HG02852 (cell line): ENCODE measurements around the gene AZGP1.
"Not testable (repeated sequence)": the region's sequence is repeated elsewhere in the genome, so short reads cannot be mapped to it uniquely, and the experiment has no call there.

ENCODE experiments used
- ATAC-seq: cut with Tn5 transposase; IDR thresholded peaks from one replicate; pipeline ENCODE4 v1.9.1; 2021; ENCODE audit warnings: mild to moderate bottlenecking, moderate library complexity; ENCODE audit not compliant: unreplicated experiment

Gene AZGP1

GRCh38 chr7:99997545-99998137 is 21.8 kb upstream of the AZGP1 start:
- ATAC-seq: peak; percentile 45

GRCh38 chr7:99996755-99997544 is 21.1 kb upstream of the AZGP1 start:
- ATAC-seq: no peak

GRCh38 chr7:99994819-99995218 is 19.0 kb upstream of the AZGP1 start:
- no peak for ATAC-seq

- no peak for ATAC-seq
Measured at GRCh38 chr7:99992330-99993038, 16.7 kb upstream of the AZGP1 start.

GRCh38 chr7:99991543-99991942 is 15.7 kb upstream of the AZGP1 start:
- ATAC-seq: not testable (repeated sequence)

- no peak for ATAC-seq
Measured at GRCh38 chr7:99990460-99990852, 14.6 kb upstream of the AZGP1 start.

- no peak for ATAC-seq
Measured at GRCh38 chr7:99987846-99988245, 12.0 kb upstream of the AZGP1 start.

GRCh38 chr7:99987306-99987705 is 11.5 kb upstream of the AZGP1 start:
- not testable (repeated sequence) for ATAC-seq

GRCh38 chr7:99984593-99984992 is 8.8 kb upstream of the AZGP1 start:
- ATAC-seq: no peak

GRCh38 chr7:99981066-99981465 is 5.2 kb upstream of the AZGP1 start:
- not testable (repeated sequence) for ATAC-seq

GRCh38 chr7:99980448-99980872 is 4.6 kb upstream of the AZGP1 start:
- ATAC-seq: not testable (repeated sequence)

- ATAC-seq: not testable (repeated sequence)
Measured at GRCh38 chr7:99979814-99980225, 4.0 kb upstream of the AZGP1 start.

- no peak for ATAC-seq
Measured at GRCh38 chr7:99976626-99977025, 795 bp upstream of the AZGP1 start.

- no peak for ATAC-seq
Measured at GRCh38 chr7:99974681-99975080, 1.1 kb downstream of the AZGP1 start.

- ATAC-seq: not testable (repeated sequence)
Measured at GRCh38 chr7:99973817-99974216, 2.0 kb downstream of the AZGP1 start.

- ATAC-seq: no peak
Measured at GRCh38 chr7:99971242-99971641, 4.6 kb downstream of the AZGP1 start.

- not testable (repeated sequence) for ATAC-seq
Measured at GRCh38 chr7:99969813-99970212, 6.0 kb downstream of the AZGP1 start.

- ATAC-seq: no peak
Measured at GRCh38 chr7:99969298-99969697, 6.5 kb downstream of the AZGP1 start.

- ATAC-seq: no peak
Measured at GRCh38 chr7:99958564-99959227, 17.1 kb downstream of the AZGP1 start.

- no peak for ATAC-seq
Measured at GRCh38 chr7:99955247-99955646, 20.6 kb downstream of the AZGP1 start.

- not testable (repeated sequence) for ATAC-seq
Measured at GRCh38 chr7:99954643-99955042, 21.2 kb downstream of the AZGP1 start.
